ENCODE data around the gene LGR5. TPM values are rescaled to one million over a fixed set of nuclear protein-coding genes. Genes with fewer than 3 reads are reported as not detected.
A peak's percentile ranks its signal among the peaks of the same experiment; 100 is the strongest.

LGR5 gene
- total RNA-seq, 1 experiment from 2014 or later: not detected

- Histone ChIP-seq H3K4me1 (replicated peaks; ENCODE audit: insufficient read depth) (no peaks in the 10 kb centered on the region), H3F3A (ENCODE audit: insufficient read depth, low read depth) (no peaks in the 10 kb centered on the region), H3K27me3 (ENCODE audit: insufficient read depth, low read depth) (no peaks in the 10 kb centered on the region), H3K4me2 (no peak overlapping the region), H2AFZ (no peak overlapping the region), H3K9me2 (ENCODE audit: insufficient read depth) (no peaks in the 10 kb centered on the region), H3K4me3 (no peak overlapping the region), H3K9me3 (ENCODE audit: insufficient read depth, low read depth) (no peaks in the 10 kb centered on the region), H3K79me2 (ENCODE audit: low read depth) (no peaks in the 10 kb centered on the region), H3K36me3 (ENCODE audit: low read depth) (no peaks in the 10 kb centered on the region), H4K20me1 (ENCODE audit: insufficient read depth) (no peaks in the 10 kb centered on the region), H3K27ac (no peak overlapping the region)
- POLR2A ChIA-PET (ENCODE audit: unreplicated experiment): no interaction called here
- intact Hi-C loops (cut with micrococcal nuclease; ENCODE audit: unreplicated experiment): no loop called here
- DNase-seq: no peak
- BruUV-seq (replicated peaks): no TSS peak
- CTCF ChIA-PET: no interaction called here
- TF ChIP-seq EZH2 (IDR thresholded peaks at IDR 0.05; ENCODE audit: low read depth): no peak
- TF ChIP-seq CTCF (conservative IDR thresholded peaks at IDR 0.05): no peak
Measured at GRCh38 chr12:71411635-71412034, 28.0 kb upstream of the LGR5 start.

GRCh38 chr12:71415336-71416231 lies 24.0 kb upstream of the LGR5 start:
- Histone ChIP-seq H2AFZ (no peak overlapping the region), H4K20me1 (ENCODE audit: insufficient read depth) (no peaks in the 10 kb centered on the region), H3K79me2 (ENCODE audit: low read depth) (no peaks in the 10 kb centered on the region), H3K36me3 (ENCODE audit: low read depth) (no peaks in the 10 kb centered on the region), H3K27ac (no peak overlapping the region), H3K27me3 (ENCODE audit: insufficient read depth, low read depth) (no peaks in the 10 kb centered on the region), H3K4me1 (replicated peaks; ENCODE audit: insufficient read depth) (no peaks in the 10 kb centered on the region), H3K9me2 (ENCODE audit: insufficient read depth) (no peaks in the 10 kb centered on the region), H3K9me3 (ENCODE audit: insufficient read depth, low read depth) (no peaks in the 10 kb centered on the region), H3F3A (ENCODE audit: insufficient read depth, low read depth) (no peaks in the 10 kb centered on the region), H3K4me2 (no peak overlapping the region), H3K4me3 (no peak overlapping the region)
- BruUV-seq (replicated peaks): no TSS peak
- intact Hi-C loops (cut with micrococcal nuclease; ENCODE audit: unreplicated experiment): loop anchor here (1.0 to 5.0 kb wide), 3 partner anchors 135 to 332 kb away; no protein-coding TSS in a partner anchor
- DNase-seq: peak in 1 of 2 experiments; percentile 14
- TF ChIP-seq CTCF (conservative IDR thresholded peaks at IDR 0.05): peak; percentile 75
- TF ChIP-seq EZH2 (IDR thresholded peaks at IDR 0.05; ENCODE audit: low read depth): no peak
- ChIA-PET POLR2A (ENCODE audit: unreplicated experiment) (no interaction called here), CTCF (interaction anchor here (0.8 kb wide), 1 partner anchor 331 kb away, joined by 3 read pairs; no protein-coding TSS in a partner anchor)

DNA sequence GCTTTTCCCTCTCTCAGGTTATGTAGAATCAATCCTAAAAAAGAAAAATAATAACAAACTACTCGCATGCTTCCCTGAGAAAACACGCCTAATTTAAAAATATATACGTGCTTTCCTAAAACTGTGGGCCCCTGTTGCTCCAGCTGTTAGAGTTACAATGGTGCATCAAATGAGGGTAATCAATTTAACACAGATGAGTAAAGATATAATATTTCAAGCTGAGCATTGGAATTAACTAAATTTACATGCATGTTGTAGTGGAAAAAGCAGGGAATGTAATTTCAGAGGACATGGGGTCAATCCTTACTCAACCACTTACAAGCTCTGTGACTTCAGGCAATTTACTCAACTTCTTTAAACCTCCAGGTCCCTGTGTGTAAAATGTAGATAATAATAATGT lies 22.4 kb upstream of the LGR5 start:
- no peak for DNase-seq
- Histone ChIP-seq H4K20me1 (ENCODE audit: insufficient read depth) (no peaks in the 10 kb centered on the region), H3K36me3 (ENCODE audit: low read depth) (no peaks in the 10 kb centered on the region), H2AFZ (no peak overlapping the region), H3K9me2 (ENCODE audit: insufficient read depth) (no peaks in the 10 kb centered on the region), H3K27me3 (ENCODE audit: insufficient read depth, low read depth) (no peaks in the 10 kb centered on the region), H3K79me2 (ENCODE audit: low read depth) (no peaks in the 10 kb centered on the region), H3K9me3 (ENCODE audit: insufficient read depth, low read depth) (no peaks in the 10 kb centered on the region), H3K4me1 (replicated peaks; ENCODE audit: insufficient read depth) (no peaks in the 10 kb centered on the region), H3K4me2 (no peak overlapping the region), H3F3A (ENCODE audit: insufficient read depth, low read depth) (no peaks in the 10 kb centered on the region), H3K4me3 (no peak overlapping the region), H3K27ac (no peak overlapping the region)
- no TSS peak for BruUV-seq (replicated peaks)
- CTCF ChIA-PET: interaction anchor here (0.7 kb wide), 1 partner anchor 132 kb away, joined by 6 read pairs; no protein-coding TSS in a partner anchor
- intact Hi-C loops (cut with micrococcal nuclease; ENCODE audit: unreplicated experiment): loop anchor here (5.0 kb wide), 1 partner anchor 220 kb away; no protein-coding TSS in a partner anchor
- TF ChIP-seq EZH2 (IDR thresholded peaks at IDR 0.05; ENCODE audit: low read depth) (no peak), CTCF (conservative IDR thresholded peaks at IDR 0.05) (no peak)
- POLR2A ChIA-PET (ENCODE audit: unreplicated experiment): no interaction called here
